NCI-H82 treated with DMSO at 0.1 percent for 48 hours (cell line): ENCODE results near the gene PSMD8.

ENCODE experiments used
- DNase-seq: peaks from one replicate; lab custom pipeline; 2025; ENCODE audit not compliant: unreplicated experiment; lab: John Stamatoyannopoulos, UW

The PSMD8 gene

DNA sequence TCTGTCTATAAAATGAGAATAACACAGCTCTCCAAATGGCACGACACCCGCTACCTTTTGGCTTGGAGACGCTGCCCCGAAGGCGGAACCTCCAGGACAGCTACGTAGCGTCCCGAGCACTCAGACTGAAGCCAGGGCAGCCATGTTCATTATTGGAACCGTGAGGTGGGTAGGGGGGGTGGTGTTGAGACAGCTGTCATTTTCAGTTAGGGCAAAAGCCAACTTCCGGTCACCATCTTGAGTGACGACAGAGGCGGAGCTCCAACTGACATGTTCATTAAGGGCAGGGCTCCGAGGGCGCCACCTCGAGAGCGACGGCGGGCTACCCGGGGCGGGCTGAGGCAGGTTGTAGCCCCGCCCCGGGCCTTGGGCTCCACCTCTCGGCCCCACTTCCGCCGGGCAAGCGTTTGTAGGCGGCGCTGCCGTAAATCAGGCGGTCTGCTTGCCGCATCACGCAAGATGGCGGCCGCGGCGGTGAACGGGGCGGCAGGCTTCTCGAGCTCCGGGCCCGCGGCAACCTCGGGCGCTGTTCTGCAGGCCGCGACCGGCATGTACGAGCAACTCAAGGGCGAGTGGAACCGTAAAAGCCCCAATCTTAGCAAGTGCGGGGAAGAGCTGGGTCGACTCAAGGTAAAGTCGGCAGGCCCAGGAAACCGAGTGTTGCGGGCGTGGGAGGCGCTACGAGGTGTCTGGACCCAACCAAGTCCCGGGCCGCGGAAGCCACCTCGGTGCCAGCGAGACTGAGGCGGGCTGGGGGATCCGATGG, at the start of gene PSMD8:
PSMD8 (plus strand) TSS at position 240 of the 766 bp plus-strand sequence; CDS start at position 271, 31 bp downstream.
- peak; percentile 98 for DNase-seq

DNA sequence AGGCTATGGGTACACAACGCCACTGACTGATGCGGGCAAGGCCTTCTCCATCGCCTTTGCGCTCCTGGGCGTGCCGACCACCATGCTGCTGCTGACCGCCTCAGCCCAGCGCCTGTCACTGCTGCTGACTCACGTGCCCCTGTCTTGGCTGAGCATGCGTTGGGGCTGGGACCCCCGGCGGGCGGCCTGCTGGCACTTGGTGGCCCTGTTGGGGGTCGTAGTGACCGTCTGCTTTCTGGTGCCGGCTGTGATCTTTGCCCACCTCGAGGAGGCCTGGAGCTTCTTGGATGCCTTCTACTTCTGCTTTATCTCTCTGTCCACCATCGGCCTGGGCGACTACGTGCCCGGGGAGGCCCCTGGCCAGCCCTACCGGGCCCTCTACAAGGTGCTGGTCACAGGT, 47.8 kb upstream of the PSMD8 start:
- no peak for DNase-seq

DNA sequence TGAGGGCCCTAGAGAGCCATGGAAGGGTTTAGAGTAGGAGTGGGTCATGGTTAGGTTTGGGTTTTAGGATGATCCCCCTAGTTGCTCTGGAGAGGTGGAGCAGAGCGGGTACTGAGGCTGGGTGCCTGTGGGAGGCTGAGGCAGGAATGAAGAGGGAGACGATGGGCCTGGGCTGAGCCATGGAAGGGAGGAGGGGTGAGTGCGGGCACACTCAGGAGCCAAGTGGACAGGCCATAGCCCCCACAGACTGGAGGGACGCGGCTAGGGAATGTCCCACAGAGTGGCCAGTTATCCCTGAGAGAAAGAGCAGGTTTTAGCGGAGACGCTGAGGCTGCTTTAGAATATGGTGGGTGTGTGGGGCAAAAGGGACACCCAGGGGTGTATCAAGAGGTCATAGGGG, 44.7 kb upstream of the PSMD8 start:
- DNase-seq = no peak

DNA sequence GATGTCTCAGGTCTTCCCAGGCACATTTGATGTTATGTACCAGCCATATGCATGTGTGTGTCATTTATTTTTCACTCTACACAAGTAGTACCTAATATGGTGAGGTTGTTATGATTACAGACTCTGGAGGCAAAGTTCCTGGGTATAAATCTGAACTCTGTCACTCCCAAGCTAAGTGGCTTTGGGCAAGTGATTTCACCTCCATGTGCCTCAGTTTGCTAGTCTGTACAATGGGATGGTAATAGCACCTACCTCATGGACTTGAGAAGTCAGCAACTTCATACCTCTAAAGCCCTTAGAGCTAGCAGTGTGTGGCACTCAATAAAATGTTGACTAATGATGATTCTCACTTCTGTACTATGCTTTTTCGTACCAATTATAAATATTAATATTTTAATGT, 42.6 kb upstream of the PSMD8 start:
- no peak for DNase-seq

DNA sequence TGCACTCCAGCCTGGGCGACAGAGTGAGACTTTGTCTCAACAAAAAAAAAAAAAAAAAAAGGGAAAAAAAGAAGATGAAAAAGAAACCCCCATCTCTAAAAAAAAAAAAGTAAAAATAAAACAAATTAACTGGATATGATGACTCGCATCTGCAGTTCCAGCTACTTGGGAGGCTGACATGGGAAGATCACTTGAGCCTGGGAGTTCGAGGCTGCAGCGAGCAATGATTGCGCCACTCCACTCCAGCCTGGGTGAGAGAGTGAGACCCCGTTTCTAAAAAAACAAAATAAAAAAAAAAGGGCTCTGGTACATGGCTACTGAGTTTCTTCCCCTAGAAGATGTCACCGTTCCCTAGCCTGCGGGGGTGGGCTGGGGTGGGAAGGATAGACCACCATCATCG, 41.1 kb upstream of the PSMD8 start:
- no peak for DNase-seq

DNA sequence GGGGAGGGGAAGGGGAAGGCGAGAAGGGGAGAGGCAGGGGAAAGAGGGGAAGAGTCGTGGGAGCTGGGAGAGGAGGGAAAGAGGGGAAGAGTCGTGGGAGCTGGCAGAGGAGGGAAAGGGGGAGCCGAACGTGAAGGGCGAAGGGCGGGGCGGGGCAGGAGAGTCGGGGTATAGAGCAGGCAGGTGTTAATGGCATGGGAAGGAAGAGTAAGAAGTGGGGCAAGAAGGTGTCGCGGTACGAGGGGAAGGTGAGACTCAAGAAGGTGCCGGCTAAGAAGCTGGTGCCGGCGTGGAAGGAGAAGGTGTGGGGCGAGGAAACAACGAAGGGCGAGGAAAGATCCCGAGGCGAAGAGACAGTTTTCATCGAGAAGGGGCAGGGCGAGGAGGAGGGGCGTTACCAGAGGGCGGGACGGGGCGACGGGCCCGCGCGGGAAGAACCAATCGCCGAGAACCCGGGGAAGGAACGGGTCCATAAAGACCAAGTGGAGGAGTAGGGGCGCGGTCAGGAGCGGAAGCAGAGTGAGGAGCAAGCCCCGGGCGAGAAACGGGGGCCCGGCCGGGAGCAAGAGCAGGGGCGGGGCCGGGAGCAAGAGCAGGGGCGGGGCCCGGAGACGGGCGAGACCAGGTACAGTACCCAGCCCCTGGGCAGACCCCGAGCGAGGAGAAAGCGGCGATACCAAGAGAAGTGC, 38.3 kb upstream of the PSMD8 start:
- peak; percentile 87 for DNase-seq

DNA sequence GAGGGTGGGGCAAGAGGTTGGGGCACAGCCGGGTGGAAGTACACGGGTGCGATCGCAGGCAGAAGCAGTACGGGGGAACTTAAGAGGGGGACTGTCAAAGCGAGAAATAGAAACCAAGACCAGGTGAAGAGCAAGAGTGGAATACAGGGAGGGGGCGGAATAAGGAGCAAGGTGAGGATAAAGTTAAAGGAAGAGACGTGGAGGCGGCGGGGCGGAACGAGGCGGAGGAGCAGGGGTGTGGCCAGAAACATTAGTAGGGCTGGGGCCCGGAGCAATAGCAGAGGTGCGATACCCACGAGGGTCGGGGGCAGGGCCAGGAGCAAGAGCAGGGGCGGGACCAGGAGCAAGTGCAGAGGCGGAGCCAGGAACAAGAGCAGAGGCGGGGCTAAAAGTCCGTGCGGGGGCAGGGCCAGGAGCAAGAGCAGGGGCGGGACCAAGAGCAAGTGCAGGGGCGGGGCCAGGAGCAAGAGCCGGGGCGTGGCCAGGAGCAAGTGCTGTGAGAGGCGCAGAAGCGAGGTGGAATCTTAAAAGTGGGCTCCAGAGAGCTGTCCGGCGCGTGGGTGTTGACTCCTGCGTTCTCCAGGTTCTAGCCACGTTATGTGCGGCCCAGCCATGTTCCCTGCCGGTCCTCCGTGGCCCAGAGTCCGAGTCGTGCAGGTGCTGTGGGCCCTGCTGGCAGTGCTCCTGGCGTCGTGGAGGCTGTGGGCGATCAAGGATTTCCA, 37.6 kb upstream of the PSMD8 start:
- DNase-seq = peak; percentile 96

DNA sequence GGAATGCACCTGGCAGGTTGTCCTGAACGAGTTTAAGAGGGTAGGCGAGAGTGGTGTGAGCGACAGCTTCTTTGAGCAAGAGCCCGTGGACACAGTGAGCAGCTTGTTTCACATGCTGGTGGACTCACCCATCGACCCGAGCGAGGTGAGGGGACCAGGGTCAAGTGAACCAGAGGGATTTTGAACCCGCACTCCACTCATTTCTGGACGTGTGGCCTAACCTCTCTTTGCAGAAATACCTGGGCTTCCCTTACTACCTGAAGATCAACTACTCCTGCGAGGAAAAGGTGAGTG, 37.1 kb upstream of the PSMD8 start:
- no peak for DNase-seq

DNA sequence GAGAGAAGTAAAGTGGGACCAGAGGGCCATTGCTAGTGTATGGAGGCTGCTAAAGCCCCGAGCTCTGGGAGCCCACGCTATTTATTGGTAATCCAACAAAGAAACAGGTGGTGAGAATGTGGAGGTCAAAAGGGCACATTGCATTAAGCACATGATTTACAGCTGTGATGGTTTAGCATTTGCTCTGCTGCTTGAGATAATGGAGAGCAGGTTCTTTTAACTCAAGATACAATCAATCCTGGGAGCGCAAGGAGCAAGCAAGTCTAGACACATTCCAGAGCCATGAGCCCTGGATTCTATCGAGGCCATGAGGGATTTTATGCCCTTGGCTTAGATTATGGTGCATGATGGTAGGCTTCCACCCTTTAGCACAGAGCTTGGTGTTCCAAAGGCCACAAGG, 35.4 kb upstream of the PSMD8 start:
- peak; percentile 76 for DNase-seq

DNA sequence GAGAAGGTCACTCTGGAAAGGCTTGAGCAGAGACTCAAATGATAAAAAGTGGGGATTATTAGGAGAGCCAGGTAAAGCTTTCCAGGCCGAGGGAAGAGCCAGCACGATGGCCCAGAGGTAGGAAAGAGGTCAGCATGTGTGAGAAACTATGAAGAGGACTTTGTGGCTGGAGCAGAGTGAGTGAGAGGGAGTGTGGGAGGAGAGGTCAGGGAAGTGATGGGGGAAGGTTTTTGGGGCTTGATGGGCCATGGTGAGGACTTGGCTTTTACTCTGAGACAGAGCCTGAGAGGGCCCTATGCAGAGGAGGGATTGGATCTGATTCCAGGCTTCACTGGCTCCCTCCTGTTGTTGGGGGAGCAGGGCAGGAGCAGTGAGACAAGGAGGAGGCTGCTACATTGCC, 33.4 kb upstream of the PSMD8 start:
- no peak for DNase-seq

DNA sequence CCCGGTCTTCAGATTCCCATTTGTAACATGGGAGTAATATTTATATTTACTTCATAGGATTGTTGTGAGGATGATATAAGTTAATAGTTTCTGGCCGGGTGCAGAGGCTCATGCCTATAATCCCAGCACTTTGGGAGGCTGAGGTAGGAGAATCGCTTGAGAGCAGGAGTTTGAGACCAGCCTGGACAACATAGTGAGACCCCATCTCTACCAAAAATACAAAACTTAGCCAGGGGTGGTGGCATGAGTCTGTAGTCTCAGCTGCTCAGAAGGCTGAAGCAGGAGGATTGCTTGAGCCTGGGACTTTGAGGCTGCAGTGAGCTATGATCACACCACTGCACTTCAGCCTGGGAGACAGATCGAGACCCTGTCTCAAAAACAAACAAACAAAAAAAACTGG, 27.5 kb upstream of the PSMD8 start:
- DNase-seq = no peak

DNA sequence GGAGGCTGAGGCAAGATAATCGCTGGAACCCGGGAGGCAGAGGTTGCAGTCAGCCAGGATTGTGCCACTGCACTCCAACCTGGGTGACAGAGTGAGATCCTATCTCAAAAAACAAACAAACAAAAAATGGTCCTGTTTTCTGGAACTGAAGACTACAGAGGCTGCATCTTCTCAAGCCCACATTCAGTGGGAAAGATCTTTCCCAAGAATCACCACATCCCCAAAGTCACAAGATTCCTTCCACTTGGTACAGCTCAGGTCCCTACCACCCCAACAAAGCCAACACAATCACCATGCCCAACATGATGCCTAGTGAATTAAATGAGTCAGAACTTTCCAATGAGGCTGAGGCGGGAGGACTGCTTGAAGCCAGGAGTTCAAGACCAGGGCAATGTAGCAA, 23.5 kb upstream of the PSMD8 start:
- no peak for DNase-seq

DNA sequence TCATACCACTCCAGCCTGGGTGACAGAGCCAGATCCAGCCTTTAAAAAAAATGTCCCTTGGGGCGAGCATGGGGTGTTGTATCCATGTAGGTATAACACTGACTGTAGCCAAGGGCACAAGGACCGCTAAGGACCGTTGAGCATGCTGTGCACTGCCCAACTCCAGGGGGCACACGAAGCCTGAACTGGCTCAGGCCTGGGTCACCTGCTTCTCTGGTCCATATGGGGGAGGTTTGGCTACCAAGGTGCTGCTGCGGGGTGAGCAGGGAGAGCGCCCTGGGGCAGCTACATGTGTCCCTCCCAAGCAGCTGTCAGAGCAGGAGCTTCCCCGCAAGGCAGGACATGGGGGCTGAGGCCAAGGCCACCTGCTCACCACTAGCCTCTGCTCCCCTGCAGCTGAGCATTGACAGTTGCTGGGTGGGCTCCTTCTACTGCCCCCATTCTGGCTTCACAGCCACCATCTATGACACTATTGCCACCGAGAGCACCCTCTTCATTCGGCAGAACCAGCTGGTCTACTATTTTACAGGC, 22.4 kb upstream of the PSMD8 start:
- no peak for DNase-seq

DNA sequence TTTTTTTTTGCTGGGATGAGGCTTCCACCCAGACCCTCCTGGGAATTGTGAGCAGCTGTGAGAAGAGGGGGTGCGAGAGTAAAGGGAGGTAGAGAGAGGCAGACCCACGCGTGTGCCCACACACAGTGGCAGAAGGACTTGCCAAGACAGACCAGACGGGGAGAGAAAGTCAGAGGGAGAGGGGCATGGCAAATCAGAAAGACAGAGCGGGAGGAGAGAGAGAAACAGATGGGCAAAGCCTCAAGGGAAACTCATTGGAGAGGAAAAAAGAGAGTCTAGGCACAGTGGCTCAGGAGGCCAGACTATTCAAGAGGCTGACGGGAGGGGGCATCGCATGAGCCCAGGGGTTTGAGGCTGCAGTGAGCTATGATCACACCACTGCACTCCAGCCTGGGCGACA, 21.8 kb upstream of the PSMD8 start:
- DNase-seq = no peak

DNA sequence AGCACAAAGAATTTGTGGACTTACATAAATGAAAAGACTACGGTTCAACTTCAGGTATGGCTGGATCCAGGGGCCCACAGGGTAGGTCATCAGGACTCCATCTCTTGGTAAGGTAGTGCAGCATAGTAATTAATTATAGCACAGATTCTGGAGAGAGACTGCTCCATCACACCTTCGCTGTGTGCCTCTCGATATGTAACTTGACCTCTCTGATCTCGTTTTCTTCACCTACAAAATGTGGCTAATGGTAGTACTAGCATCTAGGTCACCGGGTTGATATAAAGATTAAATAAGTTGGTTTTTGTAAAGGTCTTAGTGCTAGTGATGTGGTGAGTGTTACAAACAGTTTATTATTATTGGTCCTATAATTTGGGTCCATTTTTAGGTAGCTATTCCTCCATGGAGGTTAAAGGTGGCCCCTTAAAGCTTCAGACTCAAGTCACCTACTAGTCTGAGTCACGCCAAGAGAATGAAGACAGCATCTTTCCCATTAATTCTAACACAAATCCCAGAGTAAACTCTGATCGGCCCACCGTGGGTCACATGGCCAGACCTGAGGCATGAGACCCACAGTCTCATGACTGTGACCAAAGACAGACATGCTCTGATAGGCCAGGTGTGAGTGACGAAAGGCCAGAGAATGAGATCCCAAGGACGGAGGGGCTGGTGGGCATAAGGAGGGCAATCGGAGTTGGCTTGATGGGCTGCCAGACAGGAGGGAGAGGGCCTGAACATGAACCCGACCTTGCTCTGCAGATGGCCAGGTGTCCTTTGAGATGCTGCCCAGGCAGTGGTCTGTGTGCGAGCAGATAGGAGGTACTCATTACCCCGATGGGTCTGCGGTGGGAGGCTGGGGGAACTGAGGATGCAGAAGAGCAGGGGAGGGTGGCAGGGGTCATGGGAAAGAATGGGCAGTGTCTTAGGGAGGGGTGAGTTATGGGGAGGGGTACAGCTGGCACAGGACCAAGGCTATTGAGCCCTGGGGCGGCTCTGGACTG, 18.3 kb upstream of the PSMD8 start:
- DNase-seq = no peak

DNA sequence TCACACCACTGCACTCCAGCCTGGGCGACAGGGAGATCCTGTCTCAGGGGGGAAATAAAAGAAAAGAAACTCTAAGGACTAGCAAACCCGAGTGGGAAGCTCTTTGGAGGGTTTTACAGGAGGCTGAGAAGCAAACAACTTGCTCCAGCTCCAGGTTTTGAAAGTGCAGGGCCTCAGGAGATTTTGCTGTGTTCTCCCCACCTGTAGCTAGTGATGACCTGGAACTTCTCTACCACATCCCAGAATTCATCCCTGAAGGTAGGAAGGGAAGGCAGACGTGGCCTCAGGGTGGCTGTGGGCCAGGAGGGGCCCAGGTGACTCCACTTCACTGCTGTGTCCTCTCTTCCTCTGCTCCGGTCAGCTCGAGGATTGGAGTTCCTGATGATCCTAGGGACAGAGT, 16.3 kb upstream of the PSMD8 start:
- DNase-seq = no peak

DNA sequence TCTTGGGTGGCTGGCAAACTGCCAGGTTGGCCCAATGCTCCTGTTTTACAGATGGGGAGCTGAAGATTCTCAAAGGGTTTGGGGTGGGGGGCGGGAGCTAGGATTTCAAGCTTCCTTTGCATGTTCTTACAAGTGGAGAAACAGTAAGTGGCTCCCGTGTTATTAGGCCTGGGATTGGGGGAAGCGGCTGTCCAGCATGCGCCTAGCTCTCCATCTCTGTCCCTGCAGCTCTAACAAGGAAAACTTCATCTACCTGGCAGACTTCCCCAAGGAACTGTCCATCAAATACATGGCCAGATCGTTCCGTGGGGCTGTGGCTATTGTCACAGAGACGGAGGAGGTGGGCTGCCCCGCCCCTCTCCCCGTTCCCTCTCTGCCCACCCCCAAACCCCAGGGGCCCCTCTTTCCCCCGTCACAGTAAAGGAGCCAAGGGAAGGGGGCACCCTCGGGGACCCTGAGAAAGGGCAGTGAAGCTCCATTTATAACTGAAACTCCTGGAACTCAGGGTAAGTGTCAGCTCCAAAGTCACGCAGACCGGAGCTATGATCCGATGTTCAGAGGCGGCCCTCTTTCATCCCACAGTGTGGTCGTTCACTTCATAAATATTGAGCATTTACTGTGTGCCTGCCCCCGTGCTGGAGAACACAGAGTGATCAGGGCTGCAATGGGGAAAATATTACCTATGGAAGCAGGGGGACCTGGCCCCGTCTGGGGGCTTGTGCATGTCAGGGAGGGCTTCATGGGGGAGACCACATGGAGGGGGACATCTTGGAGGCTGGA, 14.9 kb upstream of the PSMD8 start:
- DNase-seq = no peak

DNA sequence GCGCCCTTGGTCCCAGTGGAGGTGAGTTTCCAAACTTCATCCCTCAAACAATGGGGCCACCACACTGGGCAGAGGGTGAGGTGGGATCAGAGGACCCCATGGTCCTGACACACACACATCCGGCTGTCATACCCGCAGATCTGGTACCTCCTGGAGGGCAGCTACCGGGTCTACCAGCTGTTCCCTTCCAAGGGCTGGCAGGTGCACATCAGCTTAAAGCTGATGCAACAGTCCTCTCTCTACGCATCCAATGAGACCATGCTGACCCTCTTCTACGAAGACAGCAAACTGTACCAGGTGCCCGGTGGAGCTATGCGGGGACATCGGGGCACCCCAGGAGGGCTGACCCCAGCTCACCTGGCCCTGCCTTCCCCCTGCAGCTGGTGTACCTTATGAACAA, 14.0 kb upstream of the PSMD8 start:
- DNase-seq = no peak

DNA sequence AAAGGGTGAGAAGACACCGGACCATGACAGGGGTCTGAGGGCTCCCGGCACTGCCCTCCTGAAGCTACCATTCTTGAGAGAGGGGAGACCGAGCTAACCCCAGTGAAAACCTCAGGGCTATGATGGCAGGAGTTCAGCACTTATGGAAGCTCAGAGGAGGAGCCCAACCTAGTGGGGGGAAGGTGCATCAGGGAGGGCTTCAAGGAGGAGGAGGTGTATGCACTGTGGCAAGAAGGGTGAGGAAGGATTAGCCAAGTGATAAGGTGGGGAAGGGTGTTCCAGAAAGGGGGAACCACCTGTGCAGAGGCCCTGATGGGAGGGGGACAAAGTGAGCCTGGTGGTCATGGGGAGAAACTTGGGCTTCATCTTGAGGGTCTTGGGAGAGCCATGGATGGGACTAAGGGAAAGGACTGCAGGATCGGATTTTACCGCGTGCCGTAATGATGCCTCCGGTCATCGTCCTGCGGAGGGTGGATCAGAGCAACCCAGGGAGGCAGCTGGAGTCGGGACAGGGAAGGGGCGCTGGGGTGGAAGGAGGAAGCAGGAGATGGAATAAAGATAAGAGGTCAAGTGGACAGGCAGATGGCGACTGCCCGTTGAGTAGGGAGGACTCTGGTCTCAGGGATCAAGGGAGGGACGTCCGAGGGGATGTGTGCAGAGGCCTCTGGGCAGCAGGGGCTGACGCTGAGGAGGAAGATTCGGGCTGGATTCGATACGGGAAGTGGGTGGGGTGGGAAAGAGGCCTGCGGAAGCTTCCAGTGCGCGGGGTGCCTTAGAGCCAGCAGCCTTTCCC, 13.3 kb upstream of the PSMD8 start:
- DNase-seq = no peak
